ENCODE measurements around the gene MIEF1.

GRCh38 chr22:39472570-39473556 is 29.2 kb upstream of the MIEF1 start:
- TF ChIP-seq, protein P1, sequence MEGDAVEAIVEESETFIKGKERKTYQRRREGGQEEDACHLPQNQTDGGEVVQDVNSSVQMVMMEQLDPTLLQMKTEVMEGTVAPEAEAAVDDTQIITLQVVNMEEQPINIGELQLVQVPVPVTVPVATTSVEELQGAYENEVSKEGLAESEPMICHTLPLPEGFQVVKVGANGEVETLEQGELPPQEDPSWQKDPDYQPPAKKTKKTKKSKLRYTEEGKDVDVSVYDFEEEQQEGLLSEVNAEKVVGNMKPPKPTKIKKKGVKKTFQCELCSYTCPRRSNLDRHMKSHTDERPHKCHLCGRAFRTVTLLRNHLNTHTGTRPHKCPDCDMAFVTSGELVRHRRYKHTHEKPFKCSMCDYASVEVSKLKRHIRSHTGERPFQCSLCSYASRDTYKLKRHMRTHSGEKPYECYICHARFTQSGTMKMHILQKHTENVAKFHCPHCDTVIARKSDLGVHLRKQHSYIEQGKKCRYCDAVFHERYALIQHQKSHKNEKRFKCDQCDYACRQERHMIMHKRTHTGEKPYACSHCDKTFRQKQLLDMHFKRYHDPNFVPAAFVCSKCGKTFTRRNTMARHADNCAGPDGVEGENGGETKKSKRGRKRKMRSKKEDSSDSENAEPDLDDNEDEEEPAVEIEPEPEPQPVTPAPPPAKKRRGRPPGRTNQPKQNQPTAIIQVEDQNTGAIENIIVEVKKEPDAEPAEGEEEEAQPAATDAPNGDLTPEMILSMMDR (IDR thresholded peaks at IDR 0.05 in 4 of 5, conservative IDR thresholded peaks at IDR 0.05 in 1 of 5) = no peak
- no peak for TF ChIP-seq POLR2A (IDR thresholded peaks at IDR 0.05)

Data from gastrocnemius medialis (tissue), 4 donors.